ENCODE data around the gene KIF1A.

GRCh38 chr2:240793313-240794177 is 26.5 kb downstream of the KIF1A start:
- no peak for TF ChIP-seq CTCF (IDR thresholded peaks at IDR 0.05; ENCODE audit: insufficient read depth, low read length)
- no peak for TF ChIP-seq REST (IDR thresholded peaks at IDR 0.05; ENCODE audit: insufficient replicate concordance, low read depth)
- TF ChIP-seq GABPA (IDR thresholded peaks at IDR 0.05; ENCODE audit: low read depth) = no peak
- TF ChIP-seq POLR2AphosphoS5 (IDR thresholded peaks at IDR 0.05; ENCODE audit: low read depth) = no peak
- no peak for TF ChIP-seq SPI1 (IDR thresholded peaks at IDR 0.05; ENCODE audit: borderline replicate concordance, low read depth)

Data from HL-60 (cell line).